Activated gamma-delta T cell treated with anti-CD3 and anti-CD28 coated beads, Interleukin-2, amount 50 U/mL, for 16 hours (primary cell): ENCODE measurements around the gene TLL1.

Experiments used
- DNase-seq: peaks from one replicate; pipeline ENCODE4 v3.0.0-alpha.2; 2020; ENCODE audit warnings: low read depth

TLL1 gene

DNA sequence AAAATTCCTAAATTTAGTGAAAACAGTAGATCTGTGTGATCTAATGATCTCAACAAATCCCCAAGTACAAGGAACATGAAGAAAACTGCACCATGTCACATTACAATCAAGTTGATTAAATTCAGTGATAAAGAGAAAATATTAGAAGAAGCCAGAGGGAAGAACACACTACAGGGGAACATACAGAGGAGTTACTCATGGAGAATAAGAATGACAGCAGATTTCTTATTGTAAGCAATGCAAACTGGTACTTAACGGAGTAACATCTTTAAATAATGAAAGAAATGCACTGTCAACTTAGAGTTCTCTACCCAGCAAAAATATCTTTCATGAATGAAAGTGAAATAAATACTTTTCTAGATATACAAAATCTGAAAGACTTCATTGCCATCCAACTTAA, 21.1 kb downstream of the TLL1 start:
- DNase-seq, result no peak

DNA sequence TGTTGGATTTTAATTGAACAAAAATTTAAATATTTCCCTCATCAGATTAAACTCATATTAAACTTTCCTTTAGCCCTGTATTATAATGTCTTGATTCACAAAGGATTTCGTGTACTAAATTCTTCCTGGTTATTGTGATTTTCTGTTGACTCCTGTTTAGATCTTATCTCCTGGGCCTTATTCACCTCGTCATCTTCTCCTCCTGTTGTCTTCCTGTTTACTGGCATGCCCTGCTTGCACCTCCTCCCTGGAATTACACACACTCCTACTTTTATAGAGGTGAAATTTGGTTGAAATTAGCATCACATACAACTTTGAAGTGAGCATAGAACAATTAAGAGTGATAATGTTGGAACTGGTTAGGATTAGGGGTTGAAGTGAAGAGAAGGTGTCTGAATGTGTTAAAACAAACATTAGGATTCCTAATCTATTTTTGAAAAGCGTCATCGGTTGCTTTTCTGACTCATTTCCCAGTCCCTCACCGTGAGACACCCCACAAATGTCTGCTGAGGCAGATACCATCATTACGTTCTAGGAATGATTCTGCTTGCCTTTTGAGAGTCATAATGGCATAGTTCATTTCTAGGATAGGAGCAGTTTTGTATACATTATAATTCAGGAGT, 32.5 kb downstream of the TLL1 start:
- DNase-seq, result no peak

DNA sequence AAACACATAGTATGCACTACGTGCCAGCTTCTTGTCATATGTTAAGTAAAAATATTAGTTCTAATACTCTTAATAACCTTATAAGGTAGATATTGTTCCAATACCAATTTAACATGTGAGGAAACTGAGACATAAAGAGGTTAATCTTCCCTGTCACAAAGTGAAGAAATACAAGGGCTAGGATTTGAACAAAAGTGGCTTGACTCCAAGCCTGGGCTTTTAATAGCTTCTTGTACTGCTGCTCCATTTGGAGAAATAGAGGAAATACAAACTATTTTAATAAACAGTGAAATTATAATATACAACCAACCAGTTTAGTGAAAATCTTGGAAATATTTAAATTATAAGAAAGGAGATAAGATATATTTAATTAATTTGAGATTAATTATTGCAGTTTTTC, 33.2 kb downstream of the TLL1 start:
- DNase-seq, result no peak

DNA sequence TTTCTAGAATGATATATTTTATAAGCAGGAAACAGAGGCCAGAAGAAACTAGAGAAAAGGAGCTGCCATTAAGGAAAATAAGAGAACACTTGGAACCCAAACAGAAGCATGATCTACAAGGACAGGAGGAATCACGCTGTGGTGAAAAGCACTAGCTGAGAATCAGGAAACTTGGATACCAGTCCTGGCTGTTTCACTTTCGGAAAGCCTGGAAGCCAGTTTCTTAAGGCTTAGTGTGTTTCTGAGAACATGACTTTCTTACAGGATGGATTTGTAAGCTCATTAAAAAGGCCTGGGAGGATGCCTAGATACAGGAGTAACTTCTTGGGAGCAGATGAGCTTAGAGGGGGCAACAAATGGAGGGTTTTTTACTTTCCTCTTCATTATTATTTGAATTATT, 36.9 kb downstream of the TLL1 start:
- no peak for DNase-seq

DNA sequence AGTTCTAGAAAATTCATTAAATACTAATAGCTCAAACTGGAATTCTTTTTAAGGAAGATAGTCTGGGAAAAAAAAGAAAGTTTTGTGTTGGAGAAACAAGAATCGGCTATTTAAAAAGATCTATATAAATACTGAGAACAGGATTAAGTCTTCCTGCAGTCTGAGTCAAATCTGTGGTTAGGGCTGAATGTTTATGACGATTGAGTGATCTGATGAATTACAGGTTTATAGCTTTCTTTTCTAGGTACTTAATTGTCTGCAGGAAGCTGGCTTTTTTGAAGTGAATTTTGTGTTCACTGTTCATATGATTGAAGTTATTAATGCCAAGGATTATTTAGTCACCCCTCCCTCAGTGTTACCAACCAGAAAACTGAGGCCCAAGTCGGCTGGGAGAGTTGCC, 42.2 kb downstream of the TLL1 start:
- no peak for DNase-seq

DNA sequence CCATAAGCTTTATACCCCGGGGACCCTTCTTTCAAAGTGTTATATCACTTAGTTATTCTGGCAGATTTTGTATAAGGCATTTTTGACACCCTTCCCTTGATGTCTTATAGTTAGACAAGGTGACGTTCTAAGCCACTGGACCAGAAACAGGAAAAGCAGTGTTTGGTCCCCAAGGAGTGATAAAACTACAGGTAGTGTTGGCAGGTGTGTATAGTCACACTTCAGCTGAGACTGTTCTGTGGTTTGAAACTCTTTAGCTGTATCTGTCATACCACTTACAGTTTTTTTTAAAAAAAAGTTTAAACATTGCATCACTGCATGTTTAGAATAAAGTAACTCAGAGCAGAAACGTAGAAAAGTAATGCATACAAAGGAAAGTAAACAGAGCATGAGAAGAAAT, 48.5 kb downstream of the TLL1 start:
- DNase-seq, result no peak

DNA sequence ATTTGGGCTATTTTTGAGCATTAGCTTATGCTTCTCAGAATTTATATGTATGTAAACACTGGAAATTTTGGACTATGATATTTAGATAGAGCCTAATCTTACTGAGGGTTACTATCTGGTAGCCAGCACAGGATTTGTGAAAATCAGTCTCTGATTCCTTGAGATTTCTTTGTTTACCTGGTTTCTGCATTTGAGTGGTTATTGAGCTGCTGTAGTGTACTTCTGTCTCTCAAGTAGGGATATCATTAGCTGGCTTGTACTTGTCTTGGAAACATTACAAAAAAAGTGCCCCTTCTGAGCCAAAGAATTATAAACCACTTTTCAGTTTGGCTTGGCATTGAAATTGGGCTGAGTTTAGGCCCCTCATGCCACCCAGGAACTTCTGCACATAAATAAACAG, 49.7 kb downstream of the TLL1 start:
- no peak for DNase-seq

DNA sequence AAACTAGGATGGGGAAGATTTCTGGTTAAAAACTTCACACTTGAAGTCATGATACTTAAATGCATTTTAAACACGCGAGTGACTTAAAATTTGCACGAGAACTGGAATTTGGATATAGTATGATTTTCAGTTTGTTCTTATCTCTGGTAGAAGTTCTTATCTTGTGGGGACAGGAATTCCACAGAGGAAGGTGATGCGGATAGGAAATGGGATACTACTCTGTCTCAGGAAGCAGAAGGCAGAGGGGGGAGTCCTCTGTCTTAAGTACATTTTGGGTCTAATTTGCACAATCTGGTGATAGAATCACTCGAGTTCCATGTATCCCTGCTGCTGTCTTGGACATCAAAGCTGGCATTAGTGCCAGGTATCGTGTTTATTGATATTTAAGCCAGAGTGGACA, 53.3 kb downstream of the TLL1 start:
- no peak for DNase-seq

DNA sequence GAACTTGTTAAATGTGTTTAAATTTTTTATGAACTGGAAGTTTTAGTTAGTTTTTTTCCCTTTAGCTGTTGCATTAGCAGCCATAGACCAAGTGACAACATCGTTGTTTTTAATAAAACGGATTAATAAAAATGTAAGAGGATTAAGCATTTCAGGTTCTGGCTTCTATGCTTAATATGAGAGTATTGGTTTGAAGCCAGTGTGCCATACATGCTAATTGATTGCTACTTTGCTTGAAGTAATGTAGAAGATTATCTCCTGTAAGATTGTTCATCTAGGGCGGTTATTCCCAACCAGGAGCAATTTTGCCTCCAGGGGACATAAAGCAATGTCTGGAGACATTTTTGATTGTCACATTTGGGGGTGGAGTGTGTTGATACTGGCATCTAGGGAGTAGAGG, 54.3 kb downstream of the TLL1 start:
- no peak for DNase-seq

DNA sequence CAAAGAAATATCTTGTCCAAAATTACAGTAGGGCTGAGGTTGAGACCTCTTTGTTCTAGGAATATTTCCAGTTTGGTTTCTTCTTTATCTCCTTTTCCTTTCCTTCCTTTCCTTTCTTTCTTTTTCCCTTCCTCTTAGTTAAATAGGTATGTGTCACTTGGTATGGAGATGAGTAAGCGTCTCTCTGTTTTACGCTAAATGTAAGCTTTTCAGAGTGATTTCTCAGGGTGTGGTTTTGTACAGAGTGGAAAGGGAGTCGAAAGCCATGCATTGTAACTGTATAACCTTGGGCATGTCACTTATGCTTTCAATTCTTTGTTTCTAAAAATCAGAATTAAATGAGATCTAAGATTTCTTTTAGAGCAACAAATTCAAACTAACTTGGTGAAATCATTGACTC, 54.8 kb downstream of the TLL1 start:
- DNase-seq, result no peak

DNA sequence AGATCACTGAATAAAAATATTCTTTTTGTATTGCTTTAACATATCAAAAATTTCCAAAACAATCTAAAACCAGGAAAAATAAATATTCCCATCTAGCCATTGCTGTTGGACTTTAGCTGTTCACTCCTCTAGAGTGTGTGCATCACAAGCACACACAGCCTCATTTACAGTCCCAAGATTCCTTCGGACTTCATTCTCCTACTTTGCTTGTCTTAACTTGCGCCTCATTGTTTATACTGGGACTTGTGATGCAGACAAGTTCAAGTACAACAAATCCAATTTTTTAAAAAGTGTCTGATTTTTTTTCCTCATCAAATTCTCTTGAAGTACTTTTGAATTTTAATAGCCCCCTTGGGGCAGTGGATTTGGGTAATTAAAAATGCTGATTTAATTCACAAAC, 55.6 kb downstream of the TLL1 start:
- no peak for DNase-seq

DNA sequence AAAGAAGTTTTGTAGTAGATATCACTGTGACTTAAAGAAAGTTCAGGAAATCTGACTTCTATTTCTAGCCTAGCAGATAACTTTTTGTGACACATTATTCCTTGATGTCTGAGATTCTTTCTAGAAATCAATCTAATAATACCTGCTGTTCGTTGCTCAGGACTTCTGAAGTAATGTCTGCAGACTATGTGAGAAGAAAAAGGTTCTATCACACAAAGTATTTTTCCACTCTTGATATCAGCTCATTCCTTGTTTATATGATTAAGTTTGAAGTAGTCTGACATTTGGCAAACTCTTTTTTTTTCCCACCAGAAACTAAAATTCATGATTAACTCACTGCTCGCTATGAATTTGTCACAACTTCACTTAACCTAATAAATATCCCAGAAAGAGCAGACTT, 56.6 kb downstream of the TLL1 start:
- DNase-seq, result no peak

DNA sequence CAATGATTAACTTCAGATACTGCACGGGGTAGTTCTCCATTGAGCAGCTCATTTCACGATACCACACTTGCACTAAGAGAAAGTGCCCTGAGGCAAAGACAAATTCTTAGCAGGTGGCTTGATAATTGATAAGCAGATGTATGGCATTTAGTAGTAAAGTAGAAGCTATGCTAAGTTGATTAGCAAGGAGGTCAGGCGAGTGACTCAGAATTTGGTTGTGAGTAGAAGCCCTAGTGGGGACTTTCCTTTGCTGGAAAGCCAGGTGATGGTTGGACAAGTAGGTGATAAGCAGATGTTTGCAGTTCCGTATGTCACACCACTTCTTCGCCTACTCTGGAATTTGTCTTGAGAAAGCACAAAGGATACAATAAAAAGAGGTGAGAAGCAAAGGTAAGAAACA, 58.7 kb downstream of the TLL1 start:
- DNase-seq, result no peak

DNA sequence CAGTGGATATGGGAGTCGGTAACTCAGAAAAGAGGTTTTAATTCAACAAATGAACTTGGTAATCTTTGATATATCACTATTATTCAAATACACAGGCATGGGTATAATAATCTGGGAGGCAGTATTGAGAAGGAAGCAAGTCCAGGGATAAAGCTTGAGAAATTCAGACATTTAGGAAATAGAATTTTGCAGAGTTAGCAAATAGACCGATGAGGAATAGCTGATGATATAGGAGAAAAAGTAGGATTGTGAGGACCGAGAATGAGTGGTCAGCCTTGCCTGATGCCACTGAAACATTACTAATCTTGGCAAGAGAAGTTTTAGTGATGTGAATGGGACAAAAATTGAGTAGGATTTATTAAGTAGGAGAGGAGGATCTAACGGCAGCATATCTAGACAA, 71.9 kb downstream of the TLL1 start:
- no peak for DNase-seq

DNA sequence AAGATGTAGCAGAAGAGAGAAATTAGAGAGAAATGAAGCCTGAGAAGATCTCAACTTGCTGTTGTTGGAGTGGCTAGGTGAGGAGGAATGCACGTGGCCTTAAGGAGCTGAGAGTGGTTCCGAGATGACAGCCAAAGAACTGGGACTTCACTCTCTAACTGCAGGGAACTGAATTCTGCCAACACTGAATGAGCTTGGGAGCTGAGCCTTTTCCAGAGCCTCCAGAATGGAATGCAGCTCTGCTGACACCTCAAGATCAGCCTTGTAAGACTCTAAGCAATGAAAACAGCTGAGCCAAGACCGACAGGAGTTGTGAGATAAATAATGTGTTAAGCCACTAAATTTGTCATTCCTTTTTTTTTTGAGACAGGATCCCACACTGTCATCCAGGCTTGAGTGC, 73.0 kb downstream of the TLL1 start:
- no peak for DNase-seq

DNA sequence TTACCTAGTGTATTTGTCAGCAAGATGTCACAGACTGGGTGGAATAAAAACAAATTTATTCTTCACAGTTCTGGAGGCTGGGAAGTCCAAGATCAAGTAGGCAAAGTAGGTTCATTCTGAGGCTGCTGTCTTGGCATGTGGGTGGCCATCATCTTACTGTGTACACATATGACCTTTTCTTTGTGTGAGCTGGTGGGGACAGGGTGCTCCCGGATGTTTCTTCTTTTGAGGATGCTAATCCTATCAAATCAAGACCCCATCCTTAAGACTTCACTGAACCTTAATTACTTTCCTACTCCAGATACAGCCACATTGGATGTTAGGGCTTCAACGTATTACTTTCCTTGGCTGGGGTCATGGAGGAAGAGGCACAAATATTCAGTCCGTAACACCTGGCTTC, 74.0 kb downstream of the TLL1 start:
- DNase-seq, result no peak

DNA sequence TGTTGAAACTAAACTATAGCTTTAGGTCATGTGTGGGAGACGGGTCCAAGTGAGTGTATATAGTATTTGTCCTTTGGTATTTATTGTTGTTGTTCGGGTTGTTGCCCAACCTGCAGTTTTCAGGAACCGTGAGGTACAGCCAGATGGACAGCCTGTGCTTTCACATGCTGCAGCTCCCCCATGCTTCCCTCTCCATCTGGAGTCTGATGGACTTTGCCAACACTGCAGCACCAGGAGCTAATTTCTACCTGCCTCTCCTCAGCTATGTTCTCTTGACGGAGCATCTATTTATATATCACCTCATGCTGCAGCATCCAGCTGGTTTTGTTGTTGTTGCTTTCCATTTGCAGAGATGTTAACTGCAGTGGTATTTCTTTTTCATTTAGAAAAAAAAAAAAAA, 80.1 kb downstream of the TLL1 start:
- no peak for DNase-seq

DNA sequence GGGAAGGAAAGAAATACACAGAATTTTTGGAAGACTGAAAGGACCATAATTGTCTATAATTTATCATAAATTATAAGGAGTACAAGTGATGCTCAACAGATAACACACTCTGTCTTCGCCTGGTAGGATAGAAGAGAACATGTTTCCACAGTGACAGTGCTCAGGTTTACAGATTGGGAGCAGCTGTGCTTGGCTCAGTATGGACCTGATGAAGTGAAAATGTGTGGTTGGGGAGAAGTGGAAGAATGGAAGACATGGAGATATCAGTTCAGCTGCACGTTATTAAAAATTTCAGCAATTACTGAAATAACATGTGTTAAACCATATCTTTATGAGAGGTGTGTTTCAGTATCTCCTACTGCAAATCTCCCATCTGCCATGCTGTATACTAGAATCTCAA, 90.6 kb downstream of the TLL1 start:
- no peak for DNase-seq

DNA sequence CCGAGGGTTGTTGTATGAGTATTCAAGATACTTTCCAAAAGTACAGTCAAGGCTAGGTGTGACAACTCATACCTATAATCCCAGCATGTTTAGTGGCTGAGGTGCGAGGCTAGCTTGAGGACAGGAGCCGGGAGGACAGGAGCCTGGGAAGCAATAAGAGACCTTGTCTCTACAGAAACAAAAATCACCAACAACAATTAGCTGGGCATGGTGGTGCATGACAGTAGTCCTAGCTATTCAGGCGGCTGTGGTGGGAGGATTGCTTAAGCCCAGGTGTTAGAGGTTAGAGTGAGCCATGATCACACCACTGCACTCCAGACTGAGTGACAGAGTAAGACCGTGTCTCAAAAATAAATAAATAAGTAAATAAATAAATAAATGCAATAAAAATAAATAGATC, 91.6 kb downstream of the TLL1 start:
- no peak for DNase-seq

DNA sequence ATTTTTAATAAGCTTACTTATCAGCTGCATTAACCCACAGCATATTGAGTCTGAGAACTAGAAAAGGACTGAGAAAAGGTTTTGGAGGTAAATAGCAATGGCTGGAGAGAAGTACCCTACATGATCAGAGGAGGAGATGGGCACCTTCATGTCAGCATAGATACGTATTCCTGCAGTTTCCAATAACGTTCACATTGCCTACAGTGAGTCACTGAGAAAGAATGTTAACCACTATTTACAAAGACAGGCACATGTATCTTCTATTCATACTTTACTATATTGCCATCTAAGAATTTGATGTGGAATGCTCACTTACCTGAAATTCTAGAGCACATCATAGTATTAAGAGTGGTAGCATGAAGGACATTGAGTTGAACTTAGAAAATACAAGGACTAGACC, 92.5 kb downstream of the TLL1 start:
- DNase-seq, result no peak

DNA sequence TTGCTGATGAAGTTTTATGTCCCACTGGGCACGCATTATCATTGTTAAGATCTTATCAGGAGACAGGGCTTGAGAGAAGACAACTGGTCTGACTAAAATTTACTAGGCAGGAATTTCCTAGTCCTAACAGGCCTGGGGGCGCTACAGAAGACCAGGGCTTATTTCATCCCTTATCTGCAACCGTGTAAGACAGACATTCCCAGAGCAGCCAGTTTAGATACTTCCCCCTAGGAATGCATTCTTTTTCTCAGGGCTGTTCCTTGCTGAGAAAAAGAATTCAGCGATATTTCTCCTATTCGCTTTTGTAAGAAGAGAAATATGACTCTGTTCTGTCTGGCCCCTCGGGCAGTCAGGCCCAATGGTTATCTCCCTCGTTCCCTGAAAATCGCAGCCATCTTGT, 93.8 kb downstream of the TLL1 start:
- no peak for DNase-seq

DNA sequence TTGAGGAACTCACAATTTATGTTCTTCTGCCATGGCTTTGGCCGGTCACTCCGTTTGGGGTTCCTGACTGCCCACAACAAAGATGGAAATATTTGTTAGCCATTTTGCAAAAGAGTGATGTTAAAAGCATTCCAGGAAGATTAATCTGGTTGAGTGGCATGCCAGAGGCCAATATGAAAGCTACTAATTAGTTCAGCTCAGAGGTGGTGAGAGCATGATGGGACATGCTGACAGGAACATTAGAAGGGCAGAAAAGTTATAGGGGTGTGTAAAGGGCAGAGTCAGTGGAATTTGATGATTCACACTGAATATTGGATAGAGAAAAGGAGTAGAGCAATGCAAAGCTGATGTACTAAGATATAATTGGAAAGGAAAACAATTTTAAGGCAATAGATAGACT, 94.4 kb downstream of the TLL1 start:
- no peak for DNase-seq

DNA sequence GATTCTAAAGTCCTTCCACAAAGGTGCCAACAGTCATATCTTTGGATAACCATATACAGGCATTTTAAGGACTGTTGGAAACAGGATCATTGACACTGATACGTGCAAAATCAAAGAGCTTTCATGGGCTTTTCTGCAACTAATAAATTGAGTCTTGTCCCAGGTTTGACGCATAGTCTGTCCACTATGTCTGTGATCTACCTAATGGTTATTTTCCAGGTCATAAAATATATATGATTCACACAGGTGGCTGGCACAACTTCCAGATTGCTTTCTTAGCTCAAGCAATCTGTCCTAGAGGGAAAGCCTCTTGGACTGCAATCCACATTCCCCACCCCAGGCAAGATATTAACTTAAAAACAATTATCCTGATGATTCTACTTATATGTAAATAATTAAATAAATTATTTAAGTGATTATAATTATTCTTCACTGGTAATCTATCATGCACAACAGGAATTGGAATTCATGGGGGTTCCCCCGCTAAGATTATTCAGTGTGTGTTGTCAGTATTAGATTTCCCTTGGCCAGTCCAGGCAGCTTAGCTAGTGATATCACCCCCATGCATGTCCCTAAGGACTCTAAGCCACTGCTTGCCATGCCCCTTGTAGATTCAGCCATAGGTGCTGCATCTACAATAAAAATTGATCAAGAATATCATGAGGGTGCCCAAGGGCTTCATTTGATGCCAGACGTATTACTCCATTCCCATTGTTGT, 97.8 kb downstream of the TLL1 start:
- DNase-seq, result no peak

DNA sequence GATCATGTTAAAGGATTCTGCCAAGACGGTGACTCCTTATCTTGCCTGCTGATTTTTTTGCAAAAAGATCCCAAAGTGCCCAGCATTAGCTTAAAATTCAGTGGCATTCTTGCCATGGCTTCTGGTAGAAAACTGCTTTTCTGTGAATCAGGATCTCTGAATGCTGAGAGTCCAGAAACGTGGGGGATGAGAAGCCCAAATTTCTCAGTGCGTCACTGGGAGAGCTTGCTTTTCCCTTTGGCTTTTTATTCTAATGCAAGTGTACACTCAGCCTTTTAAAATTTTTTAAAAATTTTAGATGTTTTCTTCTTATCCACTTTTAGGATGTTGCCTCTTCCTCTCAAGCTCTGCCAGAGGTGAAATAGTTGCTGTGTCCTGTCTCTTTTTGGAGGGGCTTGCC, 98.4 kb downstream of the TLL1 start:
- DNase-seq, result no peak
